ENCODE results near the gene GALNT1.

DNA sequence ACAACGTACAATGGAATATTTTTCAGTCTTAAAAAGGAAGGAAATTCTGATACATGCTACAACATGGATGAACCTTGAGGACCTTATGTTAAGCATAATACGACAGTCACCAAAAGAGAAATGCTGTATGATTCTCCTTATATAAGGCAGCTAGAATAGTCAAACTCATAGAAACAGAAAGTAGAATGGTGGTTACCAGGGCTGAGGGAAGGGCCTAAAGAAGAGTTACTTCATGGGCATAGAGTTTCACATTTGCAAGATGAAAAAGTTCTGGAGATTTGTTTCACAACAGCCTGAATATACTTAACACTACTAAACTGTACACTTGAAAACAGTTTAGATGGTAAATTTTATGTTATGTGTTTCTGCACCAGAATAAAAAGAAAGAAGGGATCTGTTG lies 113.3 kb downstream of the GALNT1 start:
- TF ChIP-seq, protein P1, sequence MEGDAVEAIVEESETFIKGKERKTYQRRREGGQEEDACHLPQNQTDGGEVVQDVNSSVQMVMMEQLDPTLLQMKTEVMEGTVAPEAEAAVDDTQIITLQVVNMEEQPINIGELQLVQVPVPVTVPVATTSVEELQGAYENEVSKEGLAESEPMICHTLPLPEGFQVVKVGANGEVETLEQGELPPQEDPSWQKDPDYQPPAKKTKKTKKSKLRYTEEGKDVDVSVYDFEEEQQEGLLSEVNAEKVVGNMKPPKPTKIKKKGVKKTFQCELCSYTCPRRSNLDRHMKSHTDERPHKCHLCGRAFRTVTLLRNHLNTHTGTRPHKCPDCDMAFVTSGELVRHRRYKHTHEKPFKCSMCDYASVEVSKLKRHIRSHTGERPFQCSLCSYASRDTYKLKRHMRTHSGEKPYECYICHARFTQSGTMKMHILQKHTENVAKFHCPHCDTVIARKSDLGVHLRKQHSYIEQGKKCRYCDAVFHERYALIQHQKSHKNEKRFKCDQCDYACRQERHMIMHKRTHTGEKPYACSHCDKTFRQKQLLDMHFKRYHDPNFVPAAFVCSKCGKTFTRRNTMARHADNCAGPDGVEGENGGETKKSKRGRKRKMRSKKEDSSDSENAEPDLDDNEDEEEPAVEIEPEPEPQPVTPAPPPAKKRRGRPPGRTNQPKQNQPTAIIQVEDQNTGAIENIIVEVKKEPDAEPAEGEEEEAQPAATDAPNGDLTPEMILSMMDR (IDR thresholded peaks at IDR 0.05) = no peak
- TF ChIP-seq POLR2A (IDR thresholded peaks at IDR 0.05) = no peak
